GM18907 (cell line): ENCODE data around the gene RPS3.
"Not testable (repeated sequence)": the region's sequence is repeated elsewhere in the genome, so short reads cannot be mapped to it uniquely, and the experiment has no call there.

Source experiments
- ATAC-seq: cut with Tn5 transposase; IDR thresholded peaks from one replicate; pipeline ENCODE4 v1.9.1; 2021; ENCODE audit warnings: mild to moderate bottlenecking, moderate library complexity; ENCODE audit not compliant: unreplicated experiment

RPS3 gene

GRCh38 chr11:75378776-75379175 is 20.5 kb upstream of the RPS3 start:
- not testable (repeated sequence) for ATAC-seq

DNA sequence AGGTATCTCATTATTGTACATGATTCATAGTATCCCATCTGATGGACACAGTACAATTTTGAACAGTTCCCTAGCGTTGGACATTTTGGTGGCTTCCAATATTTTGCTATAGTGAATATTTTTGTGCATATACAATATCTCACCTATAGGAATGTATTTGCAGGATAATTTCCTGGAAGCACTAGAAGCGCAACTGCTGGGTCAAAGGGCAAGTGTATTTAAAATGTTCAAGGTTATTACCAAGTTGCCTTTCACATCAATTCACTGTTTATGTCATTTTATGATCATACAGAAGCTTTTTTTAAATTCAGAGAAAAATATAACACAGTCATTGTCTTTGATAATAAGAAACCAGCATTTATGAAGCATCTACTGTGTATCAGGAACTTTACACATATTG is 19.1 kb upstream of the RPS3 start:
- no peak for ATAC-seq

- ATAC-seq, result no peak
These were observed 18.4 kb upstream of the RPS3 start for GRCh38 chr11:75380716-75381420.

- ATAC-seq, result no peak
These were observed 16.1 kb upstream of the RPS3 start for GRCh38 chr11:75383246-75383645.

- no peak for ATAC-seq
These were observed 14.8 kb upstream of the RPS3 start for GRCh38 chr11:75384438-75385080.

- ATAC-seq, result no peak
These were observed 12.2 kb upstream of the RPS3 start for GRCh38 chr11:75386942-75387630.

GRCh38 chr11:75387736-75388294 is 11.5 kb upstream of the RPS3 start:
- no peak for ATAC-seq

- ATAC-seq, result peak; percentile 50
These were observed 10.7 kb upstream of the RPS3 start for GRCh38 chr11:75388386-75389275.

GRCh38 chr11:75389276-75389605 is 10.1 kb upstream of the RPS3 start:
- ATAC-seq, result no peak

DNA sequence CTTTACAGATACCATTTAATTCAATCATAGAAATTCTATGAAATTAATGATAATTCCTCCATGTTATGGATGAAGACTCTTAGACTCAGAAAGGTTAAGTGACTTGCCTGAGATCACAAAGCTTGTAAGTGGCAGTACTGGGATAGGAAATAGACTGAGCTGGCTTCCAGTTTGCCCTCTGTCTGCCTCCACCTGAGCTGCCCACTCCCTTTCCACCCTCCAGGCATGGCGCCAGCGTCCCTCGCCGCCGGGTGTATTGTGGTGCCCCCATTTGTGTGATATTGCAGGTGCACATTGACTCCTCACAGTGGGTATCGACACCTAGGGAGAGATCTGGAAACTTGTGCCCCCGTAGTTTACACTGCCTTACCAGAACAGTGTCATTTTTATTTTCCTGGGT is 9.4 kb upstream of the RPS3 start:
- ATAC-seq, result no peak

DNA sequence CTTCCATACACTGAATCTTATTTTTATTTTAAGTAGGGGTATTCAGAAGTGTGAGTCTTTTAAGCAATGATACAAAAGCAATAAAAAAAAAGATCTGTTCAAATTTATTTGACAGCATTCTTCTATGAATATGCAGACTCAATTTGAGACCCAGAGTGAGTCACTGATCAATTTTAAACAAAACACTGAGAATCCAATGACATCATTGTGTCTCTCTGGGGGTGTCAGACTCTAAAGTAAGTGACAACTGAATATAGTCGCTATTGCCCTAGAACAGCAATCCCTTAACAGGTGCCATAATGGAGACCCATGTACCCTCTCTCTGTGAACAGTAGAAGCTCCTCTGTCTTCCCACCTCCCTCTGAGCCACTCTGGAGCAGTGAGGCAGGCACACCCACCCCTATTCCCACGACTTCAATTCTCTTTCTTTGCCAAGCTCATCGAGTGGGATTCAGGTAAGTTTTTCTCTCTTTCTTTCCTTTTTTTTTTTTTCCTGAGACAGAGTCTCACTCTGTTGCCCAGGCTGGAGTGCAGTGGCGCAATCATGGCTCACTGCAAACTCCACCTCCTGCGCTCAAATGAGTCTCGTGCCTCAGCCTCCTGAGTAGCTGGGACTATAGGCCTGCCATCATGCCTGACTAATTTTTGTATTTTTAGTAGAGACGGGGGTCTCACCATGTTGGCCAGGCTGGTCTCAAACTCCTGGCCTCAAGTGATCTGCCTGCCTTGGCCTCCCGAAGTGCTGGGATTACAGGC is 5.1 kb upstream of the RPS3 start:
- ATAC-seq, result no peak

GRCh38 chr11:75398906-75399305 is 412 bp upstream of the RPS3 start:
- ATAC-seq, result no peak

DNA sequence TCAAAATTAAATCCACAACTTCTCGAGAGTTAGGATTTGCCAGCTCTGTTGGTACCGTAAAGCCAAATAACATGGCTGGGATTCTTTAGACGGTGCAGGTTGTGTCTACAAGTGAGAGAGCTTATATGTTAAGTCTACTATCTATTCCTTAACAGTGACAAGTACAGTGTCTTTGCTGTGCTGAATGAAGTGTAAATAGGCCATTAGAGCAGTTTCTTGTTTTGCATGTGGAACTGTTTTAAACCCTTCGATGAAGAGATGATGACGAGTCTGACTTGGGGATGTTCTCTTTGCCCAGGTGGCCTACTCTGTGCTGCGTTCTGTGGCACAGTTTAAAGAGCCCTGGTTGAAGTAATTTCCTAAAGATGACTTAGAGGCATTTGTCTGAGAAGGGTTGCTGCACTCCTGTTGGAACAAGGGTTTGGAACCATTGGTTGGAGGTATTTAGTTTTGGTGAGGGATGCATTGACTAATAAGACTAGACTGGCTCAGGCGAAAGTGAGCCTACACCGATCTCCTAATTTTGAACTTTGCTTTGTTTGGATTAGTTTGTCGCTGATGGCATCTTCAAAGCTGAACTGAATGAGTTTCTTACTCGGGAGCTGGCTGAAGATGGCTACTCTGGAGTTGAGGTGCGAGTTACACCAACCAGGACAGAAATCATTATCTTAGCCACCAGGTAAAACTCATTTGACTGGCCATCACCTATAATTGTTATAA is 988 bp downstream of the RPS3 start:
- ATAC-seq, result no peak

- ATAC-seq, result no peak
These were observed 2.9 kb downstream of the RPS3 start for GRCh38 chr11:75402002-75402773.

DNA sequence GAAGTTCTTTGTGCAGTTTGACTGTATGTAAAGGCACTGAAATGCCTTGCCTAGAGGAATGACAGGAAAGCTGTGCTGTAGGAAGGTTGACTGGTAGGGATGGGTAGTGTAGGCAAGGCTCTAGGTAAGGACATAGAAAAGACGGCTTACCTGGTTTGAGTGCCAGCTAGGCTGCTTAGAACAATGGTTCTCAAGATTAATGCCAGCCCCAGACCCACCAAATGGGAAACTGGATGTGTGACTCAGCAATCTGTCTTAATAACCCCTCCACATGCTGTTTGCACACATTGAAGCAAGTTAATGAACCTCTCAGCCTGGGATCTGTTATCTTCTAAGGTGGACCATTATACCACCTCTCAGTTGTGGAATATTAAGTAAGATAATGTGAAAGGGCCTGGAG is 3.7 kb downstream of the RPS3 start:
- no peak for ATAC-seq

- ATAC-seq, result no peak
These were observed 4.8 kb downstream of the RPS3 start for GRCh38 chr11:75403983-75404658.

GRCh38 chr11:75406338-75406777 is 7.0 kb downstream of the RPS3 start:
- no peak for ATAC-seq

- no peak for ATAC-seq
These were observed 9.6 kb downstream of the RPS3 start for GRCh38 chr11:75408957-75409219.
